OCI-LY1 (cell line): Measurements from ENCODE around the gene SH3PXD2A.

Experiments used
- H2AFZ ChIP-seq: fragments of 200-600 bp; sonication (generic), shearing (Covaris generic); 2 replicates; pipeline ENCODE4 v1.6.0; 2014; ENCODE audit warnings: antibody characterized with exemption, mild to moderate bottlenecking, low read length
- H3F3A ChIP-seq: fragments of 200-600 bp; sonication (generic), shearing (Covaris generic); 2 replicates; pipeline ENCODE4 v1.6.0; 2014; ENCODE audit warnings: mild to moderate bottlenecking, antibody characterized with exemption, low read length, moderate library complexity; ENCODE audit not compliant: insufficient read depth
- H3K27ac ChIP-seq: fragments of 200-600 bp; sonication (generic); 2 replicates; pipeline ENCODE4 v1.5.1; 2014; ENCODE audit warnings: low read length, mixed run types, mild to moderate bottlenecking, low read depth; ENCODE audit not compliant: poor library complexity, severe bottlenecking
- H3K27me3 ChIP-seq: fragments of 200-600 bp; sonication (generic); 2 replicates; pipeline ENCODE4 v1.6.0; 2014; ENCODE audit warnings: antibody characterized with exemption, mild to moderate bottlenecking, low read length, moderate library complexity; ENCODE audit not compliant: insufficient read depth
- H3K36me3 ChIP-seq: fragments of 200-600 bp; sonication (generic); 2 replicates; pipeline ENCODE4 v1.6.1; 2014; ENCODE audit warnings: mild to moderate bottlenecking, antibody characterized with exemption, low read length, moderate library complexity, mixed read lengths; ENCODE audit not compliant: insufficient read depth
- H3K4me1 ChIP-seq: fragments of 200-600 bp; sonication (generic); 2 replicates; pipeline ENCODE4 v1.5.1; 2014; ENCODE audit warnings: mild to moderate bottlenecking, low read length, moderate library complexity; ENCODE audit not compliant: insufficient read depth, severe bottlenecking
- H3K4me2 ChIP-seq: fragments of 200-600 bp; sonication (generic), shearing (Covaris generic); 2 replicates; pipeline ENCODE4 v1.6.1; 2014; ENCODE audit warnings: low read length
- H3K4me3 ChIP-seq: fragments of 200-600 bp; sonication (generic); 2 replicates; pipeline ENCODE4 v1.5.1; 2014; ENCODE audit warnings: low read length, low read depth, mild to moderate bottlenecking, mixed read lengths; ENCODE audit not compliant: poor library complexity, severe bottlenecking
- H3K79me2 ChIP-seq: fragments of 200-600 bp; shearing (Covaris generic); 2 replicates; pipeline ENCODE4 v1.6.1; 2016; ENCODE audit warnings: mixed run types, low read length, mixed read lengths; ENCODE audit not compliant: insufficient read depth
- H3K9ac ChIP-seq: fragments of 200-600 bp; sonication (generic), shearing (Covaris generic); 2 replicates; pipeline ENCODE4 v1.6.1; 2014; ENCODE audit warnings: mild to moderate bottlenecking, low read length, mixed read lengths
- H3K9me2 ChIP-seq: fragments of 200-600 bp; sonication (generic), shearing (Covaris generic); 2 replicates; pipeline ENCODE4 v1.6.1; 2014; ENCODE audit warnings: low read depth, mild to moderate bottlenecking, low read length, mixed read lengths
- H3K9me3 ChIP-seq: fragments of 200-600 bp; shearing (Covaris generic); 2 replicates; pipeline ENCODE4 v1.6.1; 2014; ENCODE audit warnings: low read length, mixed read lengths
- H4K20me1 ChIP-seq: fragments of 200-600 bp; sonication (generic), shearing (Covaris generic); 2 replicates; pipeline ENCODE4 v1.6.0; 2016; ENCODE audit warnings: mild to moderate bottlenecking, low read length; ENCODE audit not compliant: insufficient read depth
- EZH2 ChIP-seq: fragments of 200-600 bp; sonication (generic), shearing (Covaris generic); IDR thresholded peaks from 2 replicates; pipeline ENCODE4 v1.8.0; 2017; ENCODE audit warnings: borderline replicate concordance, mixed run types, mild to moderate bottlenecking, antibody characterized with exemption, low read length, moderate library complexity, mixed read lengths
- TF ChIP-seq, protein P1 (sequence below): fragments of 200-600 bp; sonication (generic), shearing (Covaris generic); IDR thresholded peaks from 2 replicates; pipeline ENCODE4 v1.5.1; 2017; ENCODE audit warnings: mild to moderate bottlenecking, antibody characterized with exemption, low read length, moderate library complexity, mixed read lengths

The SH3PXD2A gene

GRCh38 chr10:103658049-103658577 is 197.3 kb downstream of the SH3PXD2A start:
- H3K4me2 ChIP-seq, result no peak overlapping the region

DNA sequence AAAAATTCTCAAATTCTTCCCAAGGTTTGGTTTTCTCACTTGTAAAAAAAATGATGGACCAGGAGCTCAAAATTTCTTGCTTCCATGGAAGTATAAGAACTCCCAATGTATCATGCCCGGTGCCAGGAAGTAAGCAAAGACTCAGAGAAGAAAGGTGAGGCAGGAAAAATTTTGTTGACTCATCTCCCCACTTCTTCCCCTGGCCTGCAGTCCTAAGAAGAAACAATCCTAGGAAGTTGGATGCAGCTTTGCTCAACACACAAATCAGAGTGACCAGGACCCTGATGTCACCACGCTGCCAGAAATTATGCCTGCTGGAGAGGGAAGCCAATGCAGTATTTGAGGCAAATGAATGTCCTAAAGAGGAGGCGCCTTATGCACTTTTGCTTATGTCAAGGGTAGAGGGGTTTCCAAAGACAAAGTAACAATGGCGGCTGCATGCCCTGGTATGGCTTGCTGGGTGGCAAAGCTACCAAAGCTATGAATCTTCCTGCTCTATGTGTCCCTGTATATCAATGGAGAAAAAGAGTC is 198.2 kb downstream of the SH3PXD2A start:
- H3K4me3 ChIP-seq, result no peak overlapping the region
- H3K79me2 ChIP-seq, result no peaks in the 10 kb centered on the region
- no peak for TF ChIP-seq EZH2
- TF ChIP-seq, protein P1, sequence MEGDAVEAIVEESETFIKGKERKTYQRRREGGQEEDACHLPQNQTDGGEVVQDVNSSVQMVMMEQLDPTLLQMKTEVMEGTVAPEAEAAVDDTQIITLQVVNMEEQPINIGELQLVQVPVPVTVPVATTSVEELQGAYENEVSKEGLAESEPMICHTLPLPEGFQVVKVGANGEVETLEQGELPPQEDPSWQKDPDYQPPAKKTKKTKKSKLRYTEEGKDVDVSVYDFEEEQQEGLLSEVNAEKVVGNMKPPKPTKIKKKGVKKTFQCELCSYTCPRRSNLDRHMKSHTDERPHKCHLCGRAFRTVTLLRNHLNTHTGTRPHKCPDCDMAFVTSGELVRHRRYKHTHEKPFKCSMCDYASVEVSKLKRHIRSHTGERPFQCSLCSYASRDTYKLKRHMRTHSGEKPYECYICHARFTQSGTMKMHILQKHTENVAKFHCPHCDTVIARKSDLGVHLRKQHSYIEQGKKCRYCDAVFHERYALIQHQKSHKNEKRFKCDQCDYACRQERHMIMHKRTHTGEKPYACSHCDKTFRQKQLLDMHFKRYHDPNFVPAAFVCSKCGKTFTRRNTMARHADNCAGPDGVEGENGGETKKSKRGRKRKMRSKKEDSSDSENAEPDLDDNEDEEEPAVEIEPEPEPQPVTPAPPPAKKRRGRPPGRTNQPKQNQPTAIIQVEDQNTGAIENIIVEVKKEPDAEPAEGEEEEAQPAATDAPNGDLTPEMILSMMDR, result no peak
- H3K4me2 ChIP-seq, result no peak overlapping the region
- no peak overlapping the region for H3K9ac ChIP-seq
- H3F3A ChIP-seq, result no peaks in the 10 kb centered on the region
- H4K20me1 ChIP-seq, result no peaks in the 10 kb centered on the region
- no peaks in the 10 kb centered on the region; the same call in 1 of the 2 replicates for H3K36me3 ChIP-seq
- no peak overlapping the region for H3K27ac ChIP-seq
- H3K27me3 ChIP-seq, result peaks cover 15% of the 10 kb centered on the region; the same call in 1 of the 2 replicates
- H2AFZ ChIP-seq, result no peak overlapping the region
- no peaks in the 10 kb centered on the region for H3K9me3 ChIP-seq
- H3K4me1 ChIP-seq, result no peaks in the 10 kb centered on the region
- H3K9me2 ChIP-seq, result no peaks in the 10 kb centered on the region

More at GRCh38 chr10:103658049-103658577, 197.3 kb downstream of the SH3PXD2A start:
- Histone ChIP-seq H3F3A (no peaks in the 10 kb centered on the region), H3K4me3 (no peak overlapping the region), H3K4me1 (no peaks in the 10 kb centered on the region), H3K27me3 (peaks cover 11% of the 10 kb centered on the region; the same call in 1 of the 2 replicates), H3K9me2 (no peaks in the 10 kb centered on the region), H2AFZ (no peak overlapping the region), H3K36me3 (no peaks in the 10 kb centered on the region; the same call in 1 of the 2 replicates), H3K79me2 (no peaks in the 10 kb centered on the region), H3K9ac (no peak overlapping the region), H3K27ac (no peak overlapping the region), H4K20me1 (no peaks in the 10 kb centered on the region), H3K9me3 (no peaks in the 10 kb centered on the region)
- no peak for TF ChIP-seq EZH2
- TF ChIP-seq, protein P1, result no peak

- no peak overlapping the region for H3K4me3 ChIP-seq
- H3K9ac ChIP-seq, result no peak overlapping the region
- H3K79me2 ChIP-seq, result no peaks in the 10 kb centered on the region
- no peaks in the 10 kb centered on the region for H3K9me2 ChIP-seq
- no peaks in the 10 kb centered on the region; the same call in 1 of the 2 replicates for H3K36me3 ChIP-seq
- H3K27me3 ChIP-seq, result peaks cover 16% of the 10 kb centered on the region; the same call in 1 of the 2 replicates
- TF ChIP-seq EZH2, result no peak
- TF ChIP-seq, protein P1, result no peak
- no peaks in the 10 kb centered on the region for H3F3A ChIP-seq
- no peak overlapping the region for H2AFZ ChIP-seq
- H3K4me1 ChIP-seq, result no peaks in the 10 kb centered on the region
- H3K9me3 ChIP-seq, result no peaks in the 10 kb centered on the region
- no peak overlapping the region for H3K4me2 ChIP-seq
- H3K27ac ChIP-seq, result no peak overlapping the region
- H4K20me1 ChIP-seq, result no peaks in the 10 kb centered on the region
Measured at GRCh38 chr10:103654925-103655324, 200.5 kb downstream of the SH3PXD2A start.
